DND-41 (cell line): ENCODE measurements around the gene LRRC8E.

Source experiments
- ATAC-seq: fragments of 200-7000 bp; cut with Tn5 transposase; 3 replicates; pipeline ENCODE4 v1.9.1; 2021; ENCODE audit warnings: low read depth; ENCODE audit not compliant: insufficient read depth
- DNase-seq: peaks from one replicate; pipeline ENCODE4 v3.0.0-alpha.2; 2020
- H2AFZ ChIP-seq: 2 replicates; pipeline ENCODE4 v1.6.0; 2012; ENCODE audit warnings: low read depth, low read length
- H3K27ac ChIP-seq: 2 replicates; pipeline ENCODE4 v1.5.1; 2012; ENCODE audit warnings: low read length, inconsistent platforms
- H3K27me3 ChIP-seq: fragments of 200-600 bp; sonication (generic); 2 replicates; pipeline ENCODE4 v1.6.0; 2012; ENCODE audit warnings: low read length, mild to moderate bottlenecking, inconsistent platforms; ENCODE audit not compliant: insufficient read depth, poor library complexity
- H3K36me3 ChIP-seq: 2 replicates; pipeline ENCODE4 v1.5.1; 2012; ENCODE audit warnings: low read length, inconsistent platforms; ENCODE audit not compliant: insufficient read depth
- H3K4me1 ChIP-seq: 2 replicates; pipeline ENCODE4 v1.5.1; 2012; ENCODE audit warnings: mild to moderate bottlenecking, low read length; ENCODE audit not compliant: insufficient read depth
- H3K4me2 ChIP-seq: 2 replicates; pipeline ENCODE4 v1.6.0; 2012; ENCODE audit warnings: mild to moderate bottlenecking, moderate library complexity, low read length, inconsistent platforms; ENCODE audit not compliant: insufficient read depth
- H3K4me3 ChIP-seq, 2 experiments: fragments of 200-600 bp in 1 of 2; shearing (Covaris generic) in 1 of 2; 2 replicates each; pipeline ENCODE4 v1.5.1; 2012 to 2016; ENCODE audit warnings: inconsistent platforms in 2 of 2, low read length in 2 of 2, mild to moderate bottlenecking in 2 of 2, low read depth in 1 of 2, moderate library complexity in 1 of 2
- H3K79me2 ChIP-seq: 2 replicates; pipeline ENCODE4 v1.6.0; 2012; ENCODE audit warnings: low read length, inconsistent platforms; ENCODE audit not compliant: insufficient read depth
- H3K9ac ChIP-seq: 2 replicates; pipeline ENCODE4 v1.6.0; 2012; ENCODE audit warnings: low read depth, mild to moderate bottlenecking, inconsistent platforms, low read length, moderate library complexity
- H3K9me3 ChIP-seq: 2 replicates; pipeline ENCODE4 v1.5.1; 2012; ENCODE audit warnings: low read length, moderate library complexity, mild to moderate bottlenecking, inconsistent platforms; ENCODE audit not compliant: insufficient read depth, severe bottlenecking
- H4K20me1 ChIP-seq: 2 replicates; pipeline ENCODE4 v1.6.0; 2012; ENCODE audit warnings: low read length; ENCODE audit not compliant: insufficient read depth
- CTCF ChIP-seq: IDR thresholded peaks from 2 replicates; pipeline ENCODE4 v1.5.1; 2012; ENCODE audit warnings: borderline replicate concordance, low read length, moderate library complexity, mild to moderate bottlenecking; ENCODE audit not compliant: poor library complexity, severe bottlenecking; ENCODE audit errors: extremely low read depth
- EZH2 ChIP-seq: IDR thresholded peaks from 3 replicates; pipeline ENCODE4 v1.6.1; 2012; ENCODE audit warnings: borderline replicate concordance, low read depth, mild to moderate bottlenecking, moderate library complexity, low read length, inconsistent platforms; ENCODE audit not compliant: severe bottlenecking

LRRC8E gene

DNA sequence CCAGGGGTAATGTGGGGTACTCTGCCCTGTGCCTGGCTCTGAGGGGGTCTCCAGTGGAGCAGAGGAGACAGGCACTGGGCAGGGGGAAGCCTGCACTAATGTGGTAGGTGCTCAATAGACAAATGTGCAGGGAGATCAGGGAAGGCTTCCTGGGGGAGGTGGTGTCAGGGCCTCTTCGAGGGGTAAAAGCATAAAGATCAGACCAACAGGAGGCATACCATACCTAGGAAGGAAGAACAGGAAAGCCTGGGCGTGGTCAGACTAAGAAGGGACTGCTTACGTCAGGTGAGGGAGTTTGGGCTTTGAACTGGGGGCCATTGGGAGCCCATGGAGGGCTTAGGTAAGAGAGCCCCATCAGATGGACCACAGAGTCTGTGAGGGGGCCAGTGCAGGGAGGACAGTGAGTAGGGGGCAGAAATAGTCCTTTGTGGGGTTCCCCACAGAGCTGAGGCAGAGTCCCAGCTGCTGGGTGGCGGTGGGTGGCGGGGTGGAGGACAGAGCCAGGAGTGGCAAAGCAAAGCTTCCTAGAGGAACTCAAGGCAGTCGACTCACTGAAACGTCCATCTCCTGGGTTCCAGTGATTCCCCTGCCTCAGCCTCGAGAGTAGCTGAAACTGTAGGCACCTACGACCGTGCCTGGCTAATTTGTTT lies 22.9 kb upstream of the LRRC8E start:
- ATAC-seq (no peak), DNase-seq (no peak)
- Histone ChIP-seq H3K4me1 (peaks cover 20% of the 10 kb centered on the region), H3K9me3 (no peaks in the 10 kb centered on the region), H3K4me3 (no peak overlapping the region), H2AFZ (no peak overlapping the region), H3K27me3 (no peaks in the 10 kb centered on the region), H4K20me1 (peaks cover 11% of the 10 kb centered on the region; the same call in 1 of the 2 replicates), H3K79me2 (no peaks in the 10 kb centered on the region), H3K4me2 (no peak overlapping the region), H3K36me3 (peaks cover 6% of the 10 kb centered on the region; the same call in 1 of the 2 replicates), H3K27ac (no peak overlapping the region), H3K9ac (no peak overlapping the region)
- TF ChIP-seq EZH2 (no peak), CTCF (no peak)

- H3K4me2 ChIP-seq, result no peak overlapping the region
- H3K36me3 ChIP-seq, result peaks cover 6% of the 10 kb centered on the region; the same call in 1 of the 2 replicates
These were observed 21.8 kb upstream of the LRRC8E start for GRCh38 chr19:7866399-7867091.

DNA sequence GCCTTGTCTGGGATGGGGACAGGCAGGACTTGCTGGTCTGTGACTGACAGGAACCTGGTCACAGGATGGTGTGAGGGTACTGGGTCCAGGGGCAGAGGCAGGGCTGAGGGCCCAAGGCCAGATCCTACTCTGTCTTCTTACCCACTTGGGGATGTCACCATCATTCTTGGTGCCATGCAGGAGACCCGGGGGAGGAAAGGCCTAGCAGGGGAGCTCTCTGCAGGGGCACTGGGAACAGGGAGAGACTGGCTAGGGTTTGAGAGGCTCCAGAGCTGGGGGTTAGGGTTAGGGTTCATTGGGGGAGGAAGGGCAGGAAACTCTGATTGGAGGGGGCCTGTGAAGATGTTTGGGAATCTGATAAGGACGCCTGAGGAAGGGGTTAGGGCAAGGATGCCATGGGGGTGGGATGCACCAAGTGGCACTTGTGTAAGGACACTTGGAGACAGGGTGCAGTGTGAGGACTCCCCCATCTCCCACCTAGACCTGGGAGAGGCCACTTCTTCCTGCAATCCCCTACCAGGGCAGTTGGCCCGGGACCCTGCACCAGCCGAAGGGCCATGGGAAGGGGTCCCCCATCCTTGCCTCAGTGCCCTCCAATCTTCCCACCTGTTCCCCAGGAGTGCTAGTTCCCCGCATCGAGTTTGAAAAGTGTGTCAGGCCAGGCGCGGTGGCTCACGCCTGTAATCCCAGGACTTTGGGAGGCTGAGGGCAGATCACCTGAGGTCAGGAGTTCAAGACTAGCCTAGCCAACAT lies 21.0 kb upstream of the LRRC8E start:
- ATAC-seq, result no peak
- DNase-seq, result no peak
- Histone ChIP-seq H3K79me2 (no peaks in the 10 kb centered on the region), H3K9me3 (no peaks in the 10 kb centered on the region), H3K4me2 (no peak overlapping the region), H3K4me3 (no peak overlapping the region), H4K20me1 (0 out of 2 replicates have a peak, but pooled peaks cover 9% of the 10 kb centered on the region), H3K9ac (no peak overlapping the region), H3K36me3 (peaks cover 1% of the 10 kb centered on the region; the same call in 1 of the 2 replicates), H3K27me3 (no peaks in the 10 kb centered on the region), H2AFZ (no peak overlapping the region), H3K27ac (no peak overlapping the region), H3K4me1 (peaks cover 21% of the 10 kb centered on the region)
- no peak for TF ChIP-seq CTCF
- no peak for TF ChIP-seq EZH2

More at GRCh38 chr19:7866399-7867091, 21.8 kb upstream of the LRRC8E start:
- no peaks in the 10 kb centered on the region for H3K9me3 ChIP-seq
- no peak overlapping the region for H3K27ac ChIP-seq
- ATAC-seq, result no peak
- H3K27me3 ChIP-seq, result no peaks in the 10 kb centered on the region
- DNase-seq, result no peak
- H3K4me1 ChIP-seq, result peaks cover 20% of the 10 kb centered on the region
- 0 out of 2 replicates have a peak, but pooled peaks cover 8% of the 10 kb centered on the region for H4K20me1 ChIP-seq
- H3K9ac ChIP-seq, result no peak overlapping the region
- H3K79me2 ChIP-seq, result no peaks in the 10 kb centered on the region
- H3K4me3 ChIP-seq, result no peak overlapping the region
- TF ChIP-seq EZH2 (no peak), CTCF (no peak)
- H2AFZ ChIP-seq, result no peak overlapping the region
